GM21529 (cell line): Measurements from ENCODE around the gene MROH8.

Experiments
- ATAC-seq: cut with Tn5 transposase; IDR thresholded peaks from one replicate; pipeline ENCODE4 v1.9.1; 2021; ENCODE audit not compliant: unreplicated experiment

Gene MROH8

DNA sequence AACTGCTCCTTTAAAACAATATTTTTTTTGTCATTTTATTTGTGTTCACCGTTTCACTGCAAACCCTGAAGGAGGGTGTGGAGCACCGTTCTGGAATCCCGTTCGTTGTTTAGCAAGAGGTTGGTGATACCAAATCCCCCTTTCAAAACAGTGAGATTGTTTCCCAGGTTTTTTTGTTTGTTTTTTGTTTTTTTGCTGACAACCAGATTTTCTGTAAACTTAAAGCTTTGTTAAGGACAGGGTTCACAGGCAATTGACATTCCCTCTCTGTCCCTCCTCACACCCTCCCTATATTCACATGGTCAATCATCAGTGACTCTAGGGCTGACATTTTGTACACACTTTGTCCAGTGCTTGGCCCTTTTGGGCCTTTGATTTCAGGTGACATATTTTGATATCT is 21.0 kb upstream of the MROH8 start:
- no peak for ATAC-seq

DNA sequence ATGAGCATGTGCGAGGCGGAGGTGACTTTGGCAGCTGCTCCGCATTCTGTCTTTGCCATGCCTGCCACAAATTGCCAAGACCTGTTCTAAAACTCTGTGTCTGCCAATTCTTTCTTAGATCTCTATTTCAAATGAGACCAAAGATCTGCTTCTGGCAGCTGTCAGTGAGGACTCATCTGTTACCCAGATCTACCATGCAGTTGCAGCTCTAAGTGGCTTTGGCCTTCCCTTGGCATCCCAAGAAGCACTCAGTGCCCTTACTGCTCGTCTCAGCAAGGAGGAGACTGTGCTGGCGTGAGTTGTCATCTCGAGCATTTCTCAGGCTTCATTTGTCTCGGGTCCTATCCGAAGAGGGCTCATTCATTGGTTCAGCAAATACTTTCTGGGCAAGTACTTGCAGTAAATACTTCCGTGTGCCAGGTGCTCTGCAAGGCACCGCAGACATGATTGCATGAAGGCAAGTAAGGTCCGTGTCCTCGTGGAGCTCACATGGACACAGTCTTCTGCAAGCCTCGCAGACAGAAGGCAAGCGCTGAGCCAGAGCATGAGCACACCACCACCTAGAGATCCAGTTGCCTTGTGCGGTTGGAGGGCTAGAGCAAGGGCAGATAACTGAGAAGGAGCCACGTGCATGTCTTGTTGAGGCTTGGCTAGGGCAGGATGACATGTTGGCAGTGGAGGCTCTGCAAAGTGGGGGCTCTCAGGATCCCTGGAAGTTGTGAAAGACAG is 19.7 kb upstream of the MROH8 start:
- ATAC-seq = no peak

DNA sequence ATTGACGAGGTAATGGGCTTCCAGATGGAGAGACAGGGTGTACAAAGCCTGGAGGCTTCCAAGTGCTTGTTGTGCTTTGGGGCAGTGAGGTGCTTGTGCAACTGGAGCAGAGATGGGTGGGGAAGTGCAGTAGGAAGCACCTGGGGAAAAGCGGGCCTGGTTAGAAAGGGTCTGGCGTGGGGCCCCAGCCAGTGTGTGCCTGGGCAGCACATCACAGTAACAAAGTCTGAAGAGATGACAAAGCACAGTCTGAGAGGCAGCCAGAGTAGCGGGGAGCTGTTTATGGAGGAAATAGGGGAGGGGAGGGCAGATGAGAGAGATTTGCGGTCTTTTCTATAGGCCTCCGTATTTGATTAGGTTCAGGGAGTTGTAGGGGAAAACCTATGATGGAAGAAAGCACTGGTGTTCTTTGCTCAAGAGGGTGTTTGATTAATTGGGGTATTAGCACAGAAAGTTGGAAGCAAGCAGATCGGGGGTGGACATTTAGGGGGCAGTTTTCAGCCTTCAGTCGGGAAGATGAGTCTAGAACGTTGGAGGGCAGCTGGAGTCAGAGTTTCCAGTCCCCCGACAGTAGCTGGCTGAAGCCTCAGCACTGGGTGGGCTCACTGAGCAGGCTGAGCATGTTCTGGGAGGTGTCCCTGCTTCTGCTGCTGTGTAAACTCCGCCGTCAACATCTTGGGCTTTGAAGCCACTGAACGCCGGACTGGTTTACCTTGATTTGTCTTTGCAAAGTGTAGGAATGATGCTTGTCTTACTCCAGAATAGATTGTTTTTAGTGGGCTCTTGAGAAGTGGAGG is 15.5 kb upstream of the MROH8 start:
- ATAC-seq = no peak

DNA sequence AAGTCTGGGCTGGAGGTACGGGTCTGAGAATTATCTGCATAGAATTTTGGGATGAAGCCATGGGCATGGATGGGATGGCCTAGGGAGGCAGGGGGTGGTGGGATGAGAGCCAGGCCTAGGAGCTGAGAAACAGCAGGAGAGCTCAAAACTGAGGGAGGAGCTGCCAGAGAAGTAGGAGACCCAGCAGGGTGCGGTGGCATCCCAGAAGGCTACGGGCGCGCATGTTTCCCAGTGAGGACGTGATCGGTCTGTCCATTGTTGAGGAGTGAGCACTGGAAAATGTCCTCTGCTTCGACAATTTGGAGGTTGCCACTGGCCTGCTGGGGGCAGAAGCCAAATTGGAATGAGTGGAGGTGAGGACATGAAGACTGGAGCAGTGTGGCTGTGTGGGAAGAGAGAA is 14.5 kb upstream of the MROH8 start:
- ATAC-seq = no peak

DNA sequence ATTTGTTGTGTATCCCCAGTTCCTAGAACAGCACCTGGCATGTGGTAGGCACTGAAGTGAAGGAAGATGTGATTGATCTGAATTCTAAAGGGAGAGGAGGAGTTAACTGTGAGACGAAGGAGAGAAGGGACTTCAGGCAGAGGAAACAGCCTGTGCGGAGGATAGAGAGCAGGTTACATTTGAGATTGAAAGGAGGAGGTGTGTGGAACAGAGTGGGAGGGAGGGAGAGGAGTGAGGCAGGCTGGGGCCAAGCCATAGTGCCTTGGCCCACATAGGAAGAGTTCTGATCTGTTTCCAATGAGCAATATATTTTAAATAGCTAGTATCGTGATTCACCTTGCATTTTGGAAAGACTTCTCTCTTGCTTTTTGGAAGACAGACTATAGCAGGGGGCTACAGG is 13.9 kb upstream of the MROH8 start:
- no peak for ATAC-seq

DNA sequence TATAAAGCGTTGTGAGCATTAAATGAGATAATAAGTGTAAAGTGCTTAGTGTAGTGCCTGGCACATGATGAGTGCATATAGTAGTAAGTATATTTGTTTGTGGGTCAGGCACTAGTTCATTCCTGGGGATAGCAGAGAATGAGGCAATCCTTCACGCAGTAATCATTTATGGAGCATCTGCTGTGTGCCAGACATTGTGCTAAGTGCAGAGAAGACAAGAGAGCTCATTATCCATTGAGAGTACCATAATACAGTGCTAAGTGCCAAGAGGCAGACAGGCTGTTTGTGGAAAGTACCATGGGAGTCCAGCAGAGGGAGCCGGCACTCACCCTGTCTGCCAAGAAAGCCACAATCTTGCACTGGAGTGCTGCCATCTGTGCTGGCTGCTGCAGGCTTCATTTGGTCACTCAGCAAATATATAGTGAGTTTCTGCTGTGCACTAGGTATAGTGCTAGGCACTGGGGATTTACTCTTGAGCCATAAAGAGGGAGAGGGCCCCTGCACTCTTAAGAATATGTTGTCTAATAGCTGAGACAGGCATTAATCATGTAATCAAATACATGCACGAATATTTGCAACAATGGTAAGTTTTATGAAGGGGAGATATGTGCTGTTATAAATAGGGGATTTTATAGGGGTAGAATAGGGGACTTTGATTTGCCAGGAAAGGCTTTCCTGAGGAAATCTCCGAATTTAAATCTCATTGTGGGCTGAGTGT is 12.9 kb upstream of the MROH8 start:
- no peak for ATAC-seq

DNA sequence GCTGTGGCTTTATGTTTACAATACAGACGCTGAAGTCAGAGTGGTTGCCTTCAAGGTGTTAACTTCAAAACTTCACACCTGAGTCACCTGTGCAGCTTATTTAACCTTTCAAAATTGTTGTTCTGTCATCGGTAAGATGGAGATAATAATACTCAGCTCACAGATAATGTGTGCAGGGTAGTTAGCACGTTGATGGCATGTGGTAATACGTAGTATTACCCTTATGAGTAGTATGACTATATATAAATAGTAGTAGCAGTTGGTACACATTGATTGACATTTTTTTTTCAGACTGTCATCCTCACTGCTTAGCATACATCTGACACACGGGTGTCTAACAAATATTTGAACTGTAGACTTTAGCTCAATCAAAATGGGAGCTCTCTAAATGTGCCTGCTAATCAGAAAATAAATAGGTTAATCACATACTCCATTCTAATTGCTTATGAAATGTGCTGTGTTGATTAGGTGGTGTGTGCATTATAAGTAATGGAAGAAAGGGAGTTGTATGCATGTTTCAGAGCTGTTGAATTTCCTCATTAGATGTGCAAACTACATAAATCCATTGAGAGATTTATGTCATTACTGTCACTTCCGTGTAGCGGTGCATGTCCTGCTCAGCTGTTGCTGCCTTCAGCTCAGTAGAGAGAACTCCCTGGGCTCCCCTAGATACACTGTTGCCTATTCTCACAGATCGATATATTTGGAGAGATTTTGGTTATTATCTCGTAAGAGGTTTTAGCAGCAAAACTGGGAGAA is 11.2 kb upstream of the MROH8 start:
- ATAC-seq = no peak

DNA sequence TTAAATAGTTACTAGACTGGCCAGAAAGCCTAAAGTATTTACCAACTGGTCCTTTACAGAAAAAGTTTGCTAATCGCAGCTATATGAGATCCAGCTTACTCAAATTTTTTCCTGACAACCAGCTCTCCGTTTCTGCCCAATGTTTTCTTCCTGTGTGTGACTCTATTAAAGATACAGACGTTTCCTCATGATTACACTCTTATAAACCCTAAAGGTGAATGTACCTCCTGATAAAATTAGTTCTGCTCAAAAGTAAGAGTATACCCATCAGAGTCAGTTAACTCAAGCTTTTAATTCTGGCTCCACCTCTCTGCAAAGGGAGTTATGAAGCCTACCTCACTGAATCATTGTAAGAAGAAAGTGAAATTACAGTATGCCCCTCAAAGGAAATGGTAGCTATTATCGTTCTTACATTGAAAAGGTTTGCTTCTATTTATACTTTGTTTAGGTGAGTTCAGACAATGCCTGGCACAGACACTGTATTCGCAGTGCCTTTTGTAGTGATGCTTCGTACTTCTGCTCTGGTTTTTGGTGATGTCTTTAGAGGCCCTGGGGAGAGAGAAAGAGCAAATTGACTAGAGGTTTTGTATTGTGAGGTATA is 10.2 kb upstream of the MROH8 start:
- no peak for ATAC-seq

DNA sequence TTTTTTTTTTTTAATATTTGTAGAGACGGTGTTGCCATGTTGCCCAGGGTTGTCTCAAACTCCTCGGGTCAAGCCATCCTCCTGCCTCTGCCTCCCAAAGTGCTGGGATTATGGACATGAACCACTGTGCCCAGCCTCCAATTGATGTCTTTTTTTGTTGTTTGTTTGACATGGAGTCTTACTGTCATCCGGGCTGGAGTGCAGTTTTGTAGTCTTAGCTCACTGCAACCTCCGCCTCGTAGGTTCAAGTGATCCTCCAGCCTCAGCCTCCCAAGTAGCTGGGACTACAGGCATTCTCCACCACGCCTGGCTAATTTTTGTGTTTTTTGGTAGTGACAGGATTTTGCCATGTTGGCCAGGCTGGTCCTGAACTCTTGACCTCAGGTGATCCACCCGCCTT is 9.4 kb upstream of the MROH8 start:
- no peak for ATAC-seq

DNA sequence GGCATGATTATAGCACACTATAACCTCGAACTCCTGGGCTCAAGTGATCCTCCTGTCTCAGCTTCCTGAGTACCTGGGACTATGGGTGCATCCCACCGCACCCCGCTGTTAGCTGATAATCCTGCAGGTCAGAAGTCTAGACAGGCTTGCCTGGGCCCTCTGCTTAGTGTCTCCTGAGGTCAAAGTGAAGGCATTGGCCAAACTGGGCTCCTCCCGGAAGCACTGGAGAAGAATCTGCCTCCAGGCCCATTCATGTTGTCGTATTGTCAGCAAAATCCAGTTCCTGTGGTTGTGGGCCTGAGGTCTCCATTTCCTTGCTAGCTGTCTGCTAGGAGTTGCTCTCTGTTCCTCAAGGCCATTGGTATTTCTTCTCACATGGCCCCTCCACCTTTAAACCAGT is 6.3 kb upstream of the MROH8 start:
- no peak for ATAC-seq

DNA sequence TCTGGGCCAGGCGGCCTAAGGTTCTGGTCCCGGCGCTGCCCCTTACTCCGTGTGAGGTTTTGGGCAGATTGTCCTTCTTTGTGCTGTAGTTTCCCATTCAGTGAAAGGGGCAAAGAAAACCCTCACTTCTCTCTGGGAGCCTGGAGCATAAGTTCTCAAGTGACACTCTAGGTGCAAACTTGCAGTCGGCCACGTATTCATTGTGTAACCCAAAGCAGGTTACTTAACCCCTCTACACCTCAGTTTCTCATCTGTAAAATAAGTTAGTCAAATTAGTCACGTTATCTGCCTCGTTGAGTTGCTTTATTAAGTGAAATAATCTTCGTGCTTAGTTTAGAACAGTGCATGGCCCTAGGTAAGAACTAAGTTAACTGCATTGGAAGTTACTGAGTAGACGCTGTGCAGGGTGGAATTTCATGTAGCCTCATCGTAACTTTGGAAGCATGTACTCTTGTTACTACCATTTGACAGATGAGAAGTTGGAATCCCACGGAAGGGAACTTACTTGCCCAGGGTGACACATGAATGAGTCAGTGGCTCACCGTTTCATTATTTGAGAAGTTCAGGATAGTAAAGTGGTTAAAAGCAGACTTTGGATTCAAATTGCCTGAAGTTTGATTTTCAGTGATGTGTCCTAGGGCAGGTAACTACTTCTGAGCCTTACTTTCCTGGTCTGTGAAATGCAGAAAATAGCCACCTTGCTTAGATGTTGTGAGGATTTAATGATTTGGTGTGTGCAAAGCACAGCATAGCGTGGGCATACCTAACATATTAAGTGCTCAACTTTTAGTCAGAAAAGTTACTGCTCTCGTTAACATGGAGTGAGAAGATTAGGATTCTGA is 556 bp upstream of the MROH8 start:
- ATAC-seq = no peak

DNA sequence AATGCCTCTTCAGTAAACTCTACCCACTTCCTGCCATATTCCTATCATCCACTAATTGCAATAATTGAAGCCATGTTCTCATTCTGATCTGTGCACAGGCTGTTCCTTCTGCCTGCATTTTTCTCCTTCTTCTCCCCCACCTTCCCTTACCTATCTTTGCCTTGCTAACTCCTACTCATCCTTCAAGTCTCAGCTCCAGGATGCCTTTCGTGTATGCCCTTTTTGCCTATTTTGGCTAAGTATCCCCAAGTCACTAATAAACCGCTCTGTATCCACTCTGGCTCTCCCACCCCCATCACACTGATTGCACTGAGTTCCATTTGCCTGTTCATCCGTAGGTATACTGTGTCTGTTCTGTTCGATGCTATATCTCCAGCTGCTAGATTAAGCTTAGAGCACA is 6.5 kb downstream of the MROH8 start:
- ATAC-seq = no peak

DNA sequence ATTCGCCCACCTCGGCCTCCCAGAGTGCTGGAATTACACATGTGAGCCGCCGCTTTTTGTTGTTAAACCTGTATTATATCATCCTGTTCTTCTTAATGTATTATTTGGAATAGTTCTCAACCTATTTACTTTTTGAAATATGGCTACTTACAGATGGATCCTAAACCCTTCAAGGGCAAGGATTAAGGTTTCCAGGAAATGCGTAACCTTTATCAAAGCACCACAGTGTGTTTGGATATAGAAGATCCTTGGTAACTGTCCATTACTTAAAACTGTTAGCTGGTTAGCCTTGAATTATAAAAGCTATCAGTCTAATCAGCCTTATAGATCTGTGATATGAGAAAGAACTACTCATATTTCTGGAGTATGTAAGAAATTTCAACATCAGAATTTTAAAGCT is 12.5 kb downstream of the MROH8 start:
- no peak for ATAC-seq

DNA sequence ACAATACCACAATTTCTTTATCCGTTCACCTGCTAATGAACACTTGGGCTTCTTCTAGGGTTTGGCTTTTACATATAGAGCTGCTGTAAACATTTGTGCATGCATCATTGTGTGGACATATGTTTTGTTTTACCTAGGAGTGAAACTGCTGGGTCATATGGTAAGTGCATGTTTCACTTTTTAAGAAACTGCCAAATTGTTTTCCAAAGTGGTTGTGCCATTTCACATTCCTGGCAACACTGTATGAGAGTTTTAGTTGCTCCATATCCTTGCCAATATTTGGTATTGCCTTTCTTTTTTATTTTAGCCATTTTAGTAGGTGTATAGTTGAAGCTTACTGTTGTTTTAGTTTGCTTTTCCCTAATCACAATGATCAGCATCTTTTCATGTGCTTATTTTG is 14.3 kb downstream of the MROH8 start:
- ATAC-seq = no peak

DNA sequence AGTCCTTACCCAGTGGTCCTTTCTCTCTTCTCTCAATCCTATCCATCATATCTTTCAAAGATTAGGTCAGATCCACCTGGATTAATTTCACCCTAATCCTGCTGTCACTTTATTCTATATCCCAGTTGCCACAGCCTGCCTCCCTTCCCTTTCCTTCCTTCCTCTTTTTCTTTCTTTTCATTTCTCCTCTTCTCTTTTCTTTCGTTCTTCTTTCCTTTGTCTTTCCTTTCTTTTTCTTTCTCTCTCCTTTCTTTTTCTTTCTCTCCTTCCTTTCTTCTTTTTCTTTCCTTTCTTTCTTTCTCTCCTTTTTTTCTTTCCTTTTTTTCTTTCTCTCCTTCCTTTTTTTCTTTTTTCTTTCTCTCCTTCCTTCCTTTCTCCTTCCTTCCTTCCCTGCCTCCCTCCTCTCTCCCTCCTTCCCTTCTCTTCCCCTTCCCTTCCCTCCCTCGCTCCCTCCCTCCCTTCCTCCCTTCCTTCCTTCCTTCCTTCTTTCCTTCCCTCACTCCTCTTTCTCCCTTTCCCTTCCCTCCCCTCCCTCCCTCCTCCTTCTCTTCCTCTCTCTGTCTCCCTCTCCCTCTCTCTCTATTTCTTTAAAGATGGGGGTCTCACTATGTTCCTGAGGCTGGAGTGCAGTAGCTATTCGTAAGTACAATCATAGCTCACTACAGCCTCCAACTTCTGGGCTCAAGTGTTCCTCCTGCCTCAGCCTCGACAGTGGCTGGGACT is 15.4 kb downstream of the MROH8 start:
- no peak for ATAC-seq

DNA sequence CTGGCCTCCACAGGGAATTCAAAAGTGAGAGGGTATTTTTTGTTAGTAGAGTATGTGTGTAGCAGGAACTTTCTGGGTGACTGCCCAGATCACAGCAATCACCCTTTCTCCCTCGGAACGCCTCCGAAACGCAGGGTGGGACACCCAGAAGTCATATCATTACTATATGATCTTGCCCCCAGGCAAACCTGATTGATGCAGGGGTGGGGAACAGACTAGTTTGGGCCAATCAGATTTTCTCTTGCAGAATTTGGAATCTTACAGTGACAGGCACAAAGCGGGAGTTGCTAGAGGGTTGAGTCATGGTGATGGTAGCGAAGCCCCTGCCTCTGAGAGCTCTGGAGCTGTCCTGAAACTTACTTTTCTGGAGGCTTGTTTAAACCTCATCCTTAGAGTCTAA is 16.7 kb downstream of the MROH8 start:
- no peak for ATAC-seq

DNA sequence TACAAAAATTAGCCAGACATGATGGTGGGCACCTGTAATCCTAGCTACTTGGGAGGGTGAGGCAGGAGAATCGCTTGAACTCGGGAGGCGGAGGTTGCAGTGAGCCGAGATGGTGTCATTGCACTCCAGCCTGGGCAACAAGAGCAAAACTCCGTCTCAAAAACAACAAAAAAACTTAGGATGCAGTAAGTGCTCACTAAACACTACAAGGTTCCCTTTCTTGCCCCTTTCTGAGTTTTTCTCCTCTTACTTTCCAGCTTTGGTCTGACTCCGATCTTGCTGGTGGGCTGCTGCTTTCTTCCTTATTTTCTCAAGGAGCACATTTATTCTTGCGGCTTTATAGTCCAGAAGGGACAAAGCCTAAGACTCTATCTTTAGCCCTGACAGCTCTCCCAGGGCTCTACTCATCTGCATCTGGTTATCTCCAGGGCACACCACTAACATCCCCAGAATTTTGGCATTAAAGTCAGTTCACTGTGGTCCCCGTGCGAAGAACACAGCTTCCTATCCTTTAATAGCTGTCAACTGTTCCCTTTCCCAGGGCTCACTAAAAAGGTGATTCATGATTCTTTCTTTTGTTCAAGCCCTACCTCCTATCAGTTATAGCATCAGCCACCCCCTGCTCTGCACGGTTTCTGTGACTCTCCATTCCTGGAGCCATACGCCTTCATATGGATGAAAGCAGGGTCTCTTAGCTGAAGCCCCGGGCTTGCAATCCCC is 17.4 kb downstream of the MROH8 start:
- no peak for ATAC-seq

DNA sequence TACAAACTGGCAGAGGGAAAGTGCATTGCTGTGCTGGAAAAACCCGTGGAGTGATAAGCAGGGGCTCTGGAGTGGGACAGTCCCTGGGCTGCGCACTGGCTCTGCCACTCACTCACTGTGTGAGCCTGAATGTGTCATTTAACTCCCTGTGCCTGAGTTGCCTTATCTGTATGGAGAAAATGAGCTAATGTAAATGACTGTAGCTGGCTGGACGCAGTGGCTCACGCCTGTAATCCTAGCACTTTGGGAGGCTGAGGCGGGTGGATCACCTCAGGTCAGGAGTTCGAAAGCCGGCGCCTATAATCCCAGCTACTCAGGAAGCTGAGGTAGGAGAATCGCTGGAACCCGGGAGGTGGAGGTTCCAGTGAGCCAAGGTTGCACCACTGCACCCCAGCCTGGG is 18.7 kb downstream of the MROH8 start:
- no peak for ATAC-seq

DNA sequence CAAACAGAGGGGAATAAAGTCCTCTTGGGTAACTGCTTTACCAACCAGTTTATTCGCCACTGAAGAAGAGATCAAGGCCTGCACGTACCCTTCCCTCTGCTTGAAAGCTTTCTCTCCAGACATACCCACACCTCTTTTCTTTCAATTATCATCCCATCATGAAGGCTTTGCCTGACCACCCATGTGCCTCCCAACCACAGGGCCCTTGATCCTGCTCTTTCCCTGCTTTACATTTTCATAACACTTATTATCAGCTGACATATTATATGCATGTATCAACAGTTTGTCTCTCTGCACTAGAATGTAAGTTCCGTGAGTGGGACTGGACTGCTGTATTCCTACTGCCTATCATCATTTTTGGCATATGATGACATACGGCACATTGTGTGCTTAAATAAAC is 21.1 kb downstream of the MROH8 start:
- ATAC-seq = no peak
